HG02588 (cell line): ENCODE data around the gene GRK2.
A peak's percentile ranks its signal among the peaks of the same experiment; 100 is the strongest.

Source experiments
- ATAC-seq: cut with Tn5 transposase; IDR thresholded peaks from one replicate; pipeline ENCODE4 v1.9.1; 2021; ENCODE audit warnings: mild to moderate bottlenecking, moderate library complexity; ENCODE audit not compliant: unreplicated experiment

GRK2 gene

DNA sequence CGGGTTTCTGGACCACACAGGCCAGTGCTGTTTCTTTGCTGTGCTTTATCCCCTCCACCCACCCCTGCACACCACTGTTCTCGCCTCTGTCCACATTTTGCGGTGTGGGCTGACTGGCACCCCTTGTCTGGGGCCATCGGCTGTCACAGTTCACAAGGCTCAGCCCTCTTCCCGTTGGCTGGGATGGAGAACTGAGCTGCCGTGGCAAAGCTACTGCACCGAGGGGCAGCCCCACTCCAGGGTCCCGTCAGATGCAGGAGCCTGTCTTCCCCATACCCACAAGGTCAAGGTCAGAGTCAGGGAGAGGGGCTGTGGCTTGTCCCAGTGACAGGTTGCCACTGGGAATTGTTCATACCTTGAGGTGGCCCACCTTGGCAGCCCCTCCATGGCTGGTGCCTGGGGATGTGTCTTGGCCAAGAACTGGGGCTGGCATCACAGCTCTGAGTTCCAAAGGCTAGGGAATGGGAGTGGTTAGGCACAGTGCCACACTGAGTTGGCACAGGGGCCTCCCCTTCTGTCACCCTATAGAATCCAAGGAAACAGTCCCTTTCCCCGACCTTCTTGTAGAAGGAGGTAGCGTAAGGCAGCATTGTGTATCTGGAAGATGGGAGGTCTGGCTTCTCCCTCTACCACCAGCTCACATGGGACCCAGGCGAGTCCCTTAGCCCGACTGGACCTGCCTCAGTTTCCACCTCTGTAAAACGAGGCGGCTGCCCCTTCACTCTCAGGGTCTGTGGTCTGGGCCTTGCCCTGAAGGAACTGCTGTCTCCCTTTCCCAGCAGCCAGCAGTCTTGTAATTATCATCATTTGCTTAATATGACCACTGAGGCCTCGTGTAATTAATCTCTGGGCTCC, 3.4 kb downstream of the GRK2 start:
- no peak for ATAC-seq

DNA sequence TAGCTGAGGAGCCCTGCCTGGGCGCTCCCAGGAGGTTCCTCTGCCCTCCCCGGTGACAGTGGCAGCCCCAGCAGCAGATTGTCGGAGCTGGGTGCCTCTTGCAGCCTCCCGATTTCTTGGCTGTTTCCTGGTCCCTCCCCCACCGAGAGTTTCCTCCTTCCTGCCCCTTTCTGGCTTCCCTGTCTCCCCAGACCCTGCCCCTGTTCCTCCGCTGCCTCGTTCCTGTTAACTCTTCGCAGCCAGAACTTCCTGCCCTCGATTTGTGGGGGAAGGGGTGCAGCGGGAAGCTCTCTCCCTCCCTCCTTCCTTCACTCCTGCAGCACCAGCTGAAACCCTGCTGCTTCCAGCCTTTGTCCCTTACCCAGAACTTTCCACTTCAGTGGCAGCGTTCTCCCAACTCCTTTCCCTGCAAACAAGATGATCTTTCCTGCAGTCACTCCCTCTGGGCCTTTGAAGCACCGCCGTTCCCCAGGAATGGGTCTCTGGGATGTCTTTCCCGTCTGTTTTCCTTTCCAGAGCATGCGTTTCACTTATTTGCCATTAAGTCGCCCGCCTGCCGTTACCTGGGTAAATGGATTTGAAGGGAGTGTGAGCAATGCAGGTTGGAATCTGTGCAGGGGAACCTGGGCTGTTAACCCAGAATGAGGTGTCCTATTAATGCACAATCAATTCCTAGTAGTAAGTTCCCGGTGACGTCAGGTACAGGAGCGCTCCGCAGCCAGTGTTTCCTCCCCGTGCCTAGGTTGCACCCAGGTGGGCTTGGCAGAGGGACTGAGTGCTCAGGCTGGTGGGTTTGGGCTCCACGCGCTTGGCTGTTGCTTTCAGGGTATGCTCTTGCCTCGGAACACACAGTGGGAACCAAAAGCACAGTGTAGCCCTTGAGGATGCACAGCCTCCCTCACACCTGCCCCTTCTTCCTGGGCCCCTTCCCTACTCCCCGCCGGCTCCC, 4.3 kb downstream of the GRK2 start:
- no peak for ATAC-seq

- ATAC-seq: no peak
These were observed 4.9 kb downstream of the GRK2 start for GRCh38 chr11:67271205-67271540.

GRCh38 chr11:67271541-67272284, 5.4 kb downstream of the GRK2 start:
- ATAC-seq: no peak

DNA sequence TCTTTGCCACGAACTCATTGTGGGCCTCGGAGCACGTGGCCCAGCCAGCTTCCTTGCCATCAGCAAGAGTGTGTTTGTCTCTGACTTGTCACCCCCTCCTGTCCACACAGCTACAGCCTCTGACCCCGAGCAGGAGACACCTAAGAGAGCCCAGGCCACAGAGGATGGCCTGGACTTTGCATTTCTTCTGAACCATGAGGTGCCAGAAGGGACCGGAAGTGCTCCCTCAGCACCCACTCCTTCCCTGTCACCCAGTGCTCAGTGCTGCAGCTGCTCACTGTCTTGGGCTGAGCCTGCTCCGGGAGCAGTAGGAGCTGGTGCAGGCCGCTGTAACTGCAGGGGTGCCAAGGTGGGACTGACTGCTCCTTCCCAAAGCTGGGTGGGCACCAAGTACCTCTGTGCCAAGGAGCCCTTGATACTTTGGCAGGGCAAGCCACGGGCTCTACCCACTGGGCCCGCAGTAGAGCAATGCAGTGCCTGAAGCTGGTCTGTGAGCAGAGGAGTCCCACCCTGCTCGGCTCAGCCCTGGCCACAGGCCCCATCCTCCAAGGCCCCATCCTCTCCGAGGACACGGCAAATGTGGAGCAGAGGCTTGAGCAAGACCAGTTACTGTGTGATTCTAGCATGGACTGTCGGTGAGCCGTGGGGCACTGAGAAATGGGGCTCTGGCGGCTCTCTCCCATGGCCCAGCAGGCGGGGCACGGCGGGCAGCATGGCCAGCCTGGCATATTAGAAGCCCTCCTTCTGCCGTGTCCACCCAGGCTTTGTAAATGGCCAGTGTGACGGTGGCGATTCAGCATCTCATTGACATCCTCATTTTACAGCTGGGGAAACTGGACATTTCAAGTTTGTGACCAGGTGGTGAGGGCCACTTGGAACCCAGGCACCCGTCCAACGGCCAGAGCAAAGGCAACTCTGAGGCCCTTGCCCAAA, 6.3 kb downstream of the GRK2 start:
- no peak for ATAC-seq

DNA sequence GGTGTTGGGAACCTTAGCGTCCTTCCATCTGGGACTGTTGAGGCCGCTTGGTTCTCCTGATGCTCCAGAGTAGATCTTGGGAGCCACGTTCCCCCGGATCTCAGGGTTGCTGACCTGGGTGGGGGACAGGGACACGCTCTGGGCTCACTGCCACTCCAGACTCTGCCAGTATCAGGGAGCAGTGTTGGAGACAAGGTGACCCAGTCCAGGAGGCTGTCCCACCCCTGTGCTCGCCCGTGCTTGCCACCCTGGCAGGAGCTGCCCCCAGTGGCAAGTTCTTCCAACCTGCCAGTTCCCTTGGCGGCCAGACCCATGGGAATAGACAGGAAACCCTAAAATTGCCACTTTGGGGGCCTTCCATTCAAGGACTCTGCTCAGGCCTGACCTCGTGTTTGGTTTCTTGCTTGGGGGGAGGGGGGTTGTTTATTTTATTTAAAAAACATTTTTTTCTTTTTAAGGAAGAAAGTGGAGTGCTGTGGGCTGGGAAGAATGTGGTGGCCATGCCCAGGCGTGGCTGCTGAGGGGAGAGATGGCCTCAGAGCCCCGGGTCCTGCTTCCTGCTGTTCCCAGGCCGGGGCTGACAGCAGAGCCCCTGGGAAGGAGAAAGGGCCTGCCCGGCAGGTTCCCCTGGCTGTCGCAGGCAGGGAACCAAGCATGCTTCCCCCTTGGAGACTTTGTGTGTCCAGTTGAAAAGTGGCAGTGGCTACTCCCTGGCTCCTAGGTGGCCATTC, 7.2 kb downstream of the GRK2 start:
- no peak for ATAC-seq

DNA sequence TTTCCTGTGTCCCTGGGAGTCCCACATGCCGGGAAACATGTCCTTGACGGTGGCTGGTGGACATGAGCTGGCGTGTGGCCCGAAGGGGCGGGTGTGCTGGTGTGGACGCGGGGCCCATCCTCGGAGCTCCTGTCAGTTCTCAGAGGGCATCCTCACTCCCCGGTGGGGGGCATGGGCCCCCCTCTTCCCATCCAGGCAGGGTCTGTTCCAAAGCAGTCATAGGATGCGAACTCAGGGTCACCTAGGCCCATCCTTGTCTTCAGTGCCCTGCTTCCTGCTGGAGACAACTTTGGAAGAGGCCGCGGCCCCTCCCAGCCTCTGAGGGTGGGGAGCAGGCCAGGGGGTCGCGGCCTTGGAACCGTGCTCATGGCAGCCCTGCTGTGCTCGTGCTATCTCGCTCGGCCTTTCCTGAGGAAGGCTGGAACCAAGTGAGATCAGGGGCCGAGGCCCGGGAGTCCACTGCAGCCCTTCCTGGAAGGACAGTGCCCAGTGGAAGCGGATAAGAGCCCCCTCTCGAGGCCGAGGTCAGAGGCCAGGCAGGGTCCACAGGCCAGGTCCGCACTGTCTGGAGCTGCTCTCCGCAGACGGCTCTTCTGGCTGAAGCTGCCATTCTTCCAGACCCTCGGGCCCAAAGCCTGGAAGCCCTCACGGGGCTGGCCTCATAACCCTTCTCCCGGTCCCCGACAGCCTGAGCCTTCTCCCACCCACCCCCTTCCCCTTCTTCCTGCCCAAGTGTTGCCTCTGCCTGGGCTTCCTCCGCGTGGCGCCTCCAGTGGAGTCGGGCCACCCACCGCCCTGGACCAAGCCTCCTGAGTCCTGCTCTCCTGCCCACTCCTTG, 8.7 kb downstream of the GRK2 start:
- ATAC-seq: no peak

- no peak for ATAC-seq
These were observed 9.5 kb downstream of the GRK2 start for GRCh38 chr11:67275606-67276409.

GRCh38 chr11:67276781-67277230, 10.5 kb downstream of the GRK2 start:
- ATAC-seq: no peak

GRCh38 chr11:67277231-67277961, 11.1 kb downstream of the GRK2 start:
- peak; percentile 75 for ATAC-seq

- ATAC-seq: no peak
These were observed 12.1 kb downstream of the GRK2 start for GRCh38 chr11:67278135-67278938.

DNA sequence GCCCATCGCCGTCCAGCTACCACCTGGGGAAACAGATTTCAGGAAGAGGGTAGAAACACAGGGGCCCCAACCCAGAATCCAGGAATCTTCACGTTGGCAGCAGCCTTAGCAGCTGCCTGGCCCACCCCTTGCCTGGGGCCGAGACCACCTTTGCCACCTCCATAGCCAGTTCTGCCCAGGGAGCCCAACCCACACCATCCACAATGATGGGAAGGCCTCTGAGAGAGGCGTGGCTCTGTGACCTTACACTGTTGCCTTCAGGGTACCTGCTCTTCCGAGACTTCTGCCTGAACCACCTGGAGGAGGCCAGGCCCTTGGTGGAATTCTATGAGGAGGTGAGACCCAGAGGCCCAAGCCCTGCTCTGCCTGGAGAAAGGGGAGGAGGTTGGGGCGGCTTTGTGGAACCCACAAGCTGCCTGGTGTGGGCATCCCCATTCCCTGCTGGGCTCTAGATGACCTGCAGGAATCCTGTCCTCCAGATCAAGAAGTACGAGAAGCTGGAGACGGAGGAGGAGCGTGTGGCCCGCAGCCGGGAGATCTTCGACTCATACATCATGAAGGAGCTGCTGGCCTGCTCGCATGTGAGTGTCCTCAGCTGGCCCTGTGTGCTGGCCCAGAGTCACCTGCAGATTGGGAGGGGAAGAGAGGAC, 12.8 kb downstream of the GRK2 start:
- no peak for ATAC-seq

GRCh38 chr11:67279589-67280340, 13.5 kb downstream of the GRK2 start:
- no peak for ATAC-seq

- no peak for ATAC-seq
These were observed 14.1 kb downstream of the GRK2 start for GRCh38 chr11:67280341-67280787.
